H1 (cell line): Measurements from ENCODE around the gene BPIFB3. TPM values are rescaled to one million over a fixed set of nuclear protein-coding genes. Genes with fewer than 3 reads are reported as not detected.

Experiments
- CTCF ChIA-PET: fragments of 300-600 bp; sonication (Branson Sonifier 250); formaldehyde crosslinking; loops from one replicate; lab custom pipeline; 2021; ENCODE audit not compliant: partially characterized antibody; lab: Charles Lee
- POLR2A ChIA-PET: fragments of 300-600 bp; sonication (Branson Sonifier 250); formaldehyde crosslinking; loops from one replicate; lab custom pipeline; 2021; ENCODE audit warnings: inconsistent platforms; ENCODE audit not compliant: partially characterized antibody; lab: Charles Lee
- DNase-seq, 2 experiments: peaks; one replicate each; pipeline versions ENCODE4 v3.0.0 to v3.0.0-alpha.2; 2010 to 2022; ENCODE audit warnings: low spot score in 2 of 2, low read depth in 1 of 2, mixed read lengths in 1 of 2
- FAIRE-seq: peaks from 2 replicates; lab custom pipeline; 2011; peaks lifted over from hg19 to GRCh38; lab: Jason Lieb, UNC
- H2AFZ ChIP-seq: 2 replicates; pipeline ENCODE4 v1.8.1; 2012; ENCODE audit warnings: low read length, inconsistent platforms
- H2AK5ac ChIP-seq: 2 replicates; pipeline ENCODE4 v1.6.1; 2013; ENCODE audit warnings: low read depth, low read length
- H2BK120ac ChIP-seq: replicated peaks from 2 replicates; pipeline ENCODE3; 2013; ENCODE audit warnings: low read depth, low read length, inconsistent platforms
- H2BK12ac ChIP-seq: 2 replicates; pipeline ENCODE4 v1.6.1; 2013; ENCODE audit warnings: low read depth, low read length
- H2BK15ac ChIP-seq: 2 replicates; pipeline ENCODE4 v1.6.1; 2013; ENCODE audit warnings: low read length
- H2BK20ac ChIP-seq: 2 replicates; pipeline ENCODE4 v1.6.1; 2013; ENCODE audit warnings: low read length
- H2BK5ac ChIP-seq: 2 replicates; pipeline ENCODE4 v1.6.1; 2013; ENCODE audit warnings: low read depth, low read length
- H3K14ac ChIP-seq: 2 replicates; pipeline ENCODE4 v1.6.1; 2013; ENCODE audit warnings: inconsistent platforms; ENCODE audit not compliant: insufficient read length
- H3K18ac ChIP-seq: 2 replicates; pipeline ENCODE4 v1.6.1; 2013; ENCODE audit warnings: low read length; ENCODE audit errors: extremely low read depth
- H3K23ac ChIP-seq: 2 replicates; pipeline ENCODE4 v1.6.1; 2013; ENCODE audit warnings: inconsistent platforms; ENCODE audit not compliant: insufficient read length
- H3K23me2 ChIP-seq: 2 replicates; pipeline ENCODE4 v1.6.1; 2013; ENCODE audit warnings: low read depth, low read length
- H3K27ac ChIP-seq: 2 replicates; pipeline ENCODE4 v1.6.1; 2011; ENCODE audit warnings: low read depth, low read length, inconsistent platforms
- H3K27me3 ChIP-seq, 4 experiments: replicated peaks in 1 of 4; 1 replicate in 1 of 4; 2 replicates in 3 of 4; pipeline versions ENCODE4 v1.6.1 to v1.8.1; 2011 to 2013; ENCODE audit warnings: low read length in 3 of 4, mild to moderate bottlenecking in 3 of 4, inconsistent platforms in 2 of 4, mixed read lengths in 2 of 4, moderate library complexity in 1 of 4; ENCODE audit not compliant: control insufficient read depth in 3 of 4, insufficient read depth in 3 of 4; ENCODE audit errors: extremely low read depth in 1 of 4
- H3K36me3 ChIP-seq, 4 experiments: 2 replicates each; pipeline versions ENCODE4 v1.6.1 to v1.8.1; 2011 to 2013; ENCODE audit warnings: mild to moderate bottlenecking in 4 of 4, low read length in 3 of 4, moderate library complexity in 2 of 4, control low read depth in 1 of 4, inconsistent platforms in 1 of 4; ENCODE audit not compliant: insufficient read depth in 4 of 4, control insufficient read depth in 2 of 4
- H3K4ac ChIP-seq: replicated peaks from 2 replicates; pipeline ENCODE3; 2013; ENCODE audit warnings: low read length, low read depth, mixed read lengths, inconsistent platforms; ENCODE audit not compliant: insufficient read length
- H3K4me1 ChIP-seq, 4 experiments: replicated peaks in 1 of 4; 1 replicate in 1 of 4; 2 replicates in 3 of 4; pipeline versions ENCODE4 v1.6.1 to v1.8.1; 2011 to 2013; ENCODE audit warnings: low read length in 3 of 4, inconsistent platforms in 2 of 4, mixed read lengths in 1 of 4; ENCODE audit not compliant: insufficient read depth in 4 of 4, control insufficient read depth in 3 of 4
- H3K4me2 ChIP-seq, 2 experiments: 2 replicates each; pipeline versions ENCODE4 v1.6.1 to v1.8.1; 2011 to 2013; ENCODE audit warnings: low read depth in 2 of 2, low read length in 2 of 2, control low read depth in 1 of 2, inconsistent platforms in 1 of 2, mild to moderate bottlenecking in 1 of 2; ENCODE audit not compliant: insufficient read depth in 1 of 2
- H3K4me3 ChIP-seq, 4 experiments: fragments of 200-600, 300-600 bp in 1 of 4; sonication (generic), shearing (Covaris generic), sonication (Bioruptor Twin) in 1 of 4; 2 replicates each; pipeline versions ENCODE4 v1.5.1 to v1.8.1; 2011 to 2016; ENCODE audit warnings: low read length in 4 of 4, low read depth in 3 of 4, control low read depth in 2 of 4, inconsistent platforms in 2 of 4, mild to moderate bottlenecking in 2 of 4, mixed read lengths in 1 of 4, moderate library complexity in 1 of 4; ENCODE audit not compliant: insufficient read depth in 2 of 4; ENCODE audit errors: extremely low read depth in 1 of 4
- H3K56ac ChIP-seq: replicated peaks from 2 replicates; pipeline ENCODE3; 2013; ENCODE audit warnings: low read depth, mild to moderate bottlenecking, mixed read lengths, low read length, inconsistent platforms; ENCODE audit not compliant: insufficient read length
- H3K79me1 ChIP-seq: 2 replicates; pipeline ENCODE4 v1.6.1; 2013; ENCODE audit warnings: low read depth, low read length, control low read depth
- H3K79me2 ChIP-seq, 2 experiments: 2 replicates each; pipeline versions ENCODE4 v1.6.1 to v1.8.1; 2012 to 2013; ENCODE audit warnings: low read length in 2 of 2, mild to moderate bottlenecking in 2 of 2, inconsistent platforms in 1 of 2; ENCODE audit not compliant: insufficient read depth in 2 of 2, control insufficient read depth in 1 of 2
- H3K9ac ChIP-seq, 4 experiments: replicated peaks in 1 of 4; 1 replicate in 1 of 4; 2 replicates in 3 of 4; pipeline versions ENCODE4 v1.6.1 to v1.8.1; 2011 to 2013; ENCODE audit warnings: low read depth in 3 of 4, low read length in 3 of 4, control low read depth in 2 of 4, mild to moderate bottlenecking in 2 of 4, moderate library complexity in 2 of 4, inconsistent platforms in 1 of 4; ENCODE audit errors: extremely low read depth in 1 of 4
- H3K9me3 ChIP-seq, 2 experiments: 2 replicates each; pipeline versions ENCODE4 v1.6.1 to v1.8.1; 2012 to 2013; ENCODE audit warnings: mild to moderate bottlenecking in 2 of 2, moderate library complexity in 2 of 2, control low read depth in 1 of 2, inconsistent platforms in 1 of 2, low read depth in 1 of 2, low read length in 1 of 2, mixed read lengths in 1 of 2; ENCODE audit not compliant: insufficient read depth in 2 of 2
- H4K20me1 ChIP-seq, 2 experiments: replicated peaks in 1 of 2; 2 replicates each; pipeline versions ENCODE3 to v1.8.1; 2011 to 2013; ENCODE audit warnings: inconsistent platforms in 2 of 2, low read length in 2 of 2, mild to moderate bottlenecking in 1 of 2; ENCODE audit not compliant: insufficient read depth in 2 of 2, control insufficient read depth in 1 of 2
- H4K5ac ChIP-seq: 2 replicates; pipeline ENCODE4 v1.6.1; 2013; ENCODE audit warnings: low read length, low read depth, mixed read lengths, inconsistent platforms; ENCODE audit not compliant: insufficient read length
- H4K8ac ChIP-seq: 2 replicates; pipeline ENCODE4 v1.8.0; 2013; ENCODE audit warnings: mild to moderate bottlenecking, moderate library complexity, low read length, inconsistent platforms; ENCODE audit not compliant: insufficient read depth; ENCODE audit errors: extremely low read depth
- H4K91ac ChIP-seq: replicated peaks from 2 replicates; pipeline ENCODE3; 2013; ENCODE audit warnings: low read length, mixed read lengths, inconsistent platforms; ENCODE audit not compliant: insufficient read length
- BRCA1 ChIP-seq: IDR thresholded peaks from 2 replicates; pipeline ENCODE4 v1.6.1; 2012; ENCODE audit warnings: low read depth, low read length, improper control_type of control experiment
- JUND ChIP-seq: IDR thresholded peaks from 2 replicates; pipeline ENCODE4 v1.6.1; 2011; ENCODE audit warnings: mild to moderate bottlenecking, improper control_type of control experiment, low read length
- POLR2AphosphoS5 ChIP-seq: IDR thresholded peaks from 2 replicates; pipeline ENCODE4 v1.6.1; 2011; ENCODE audit warnings: low read depth, low read length
- RAD21 ChIP-seq, 2 experiments: IDR thresholded peaks in 1 of 2; conservative IDR thresholded peaks in 1 of 2; 2 replicates each; pipeline ENCODE4 v1.6.1; 2011; ENCODE audit warnings: low read depth in 2 of 2, low read length in 2 of 2, improper control_type of control experiment in 1 of 2, inconsistent platforms in 1 of 2, mild to moderate bottlenecking in 1 of 2, moderate library complexity in 1 of 2
- RNF2 ChIP-seq: fragments of 200-900, 300-1000 bp; sonication (generic); IDR thresholded peaks from 2 replicates; pipeline ENCODE4 v1.7.1; 2016; ENCODE audit warnings: borderline replicate concordance, low read depth, mild to moderate bottlenecking, antibody characterized with exemption, low read length; ENCODE audit not compliant: poor library complexity, severe bottlenecking; ENCODE audit errors: missing control alignments
- ZNF274 ChIP-seq: IDR thresholded peaks from 2 replicates; pipeline ENCODE4 v1.7.0; 2012; ENCODE audit warnings: low read length, borderline replicate concordance; ENCODE audit errors: extremely low read depth
- WGBS, 2 experiments: shearing (Covaris generic) in 1 of 2; methylation state at CpG; one replicate each; pipeline versions ENCODE4 v1.1.6 to v1.1.7; 2013 to 2015; ENCODE audit warnings: low lambda C conversion rate in 2 of 2, mixed read lengths in 2 of 2, inconsistent platforms in 1 of 2, low coverage in 1 of 2, missing lambda C conversion rate in 1 of 2; ENCODE audit not compliant: insufficient replicate concordance in 2 of 2, insufficient coverage in 1 of 2, insufficient read length in 1 of 2; ENCODE audit errors: extremely low coverage in 1 of 2, missing lambda C conversion rate in 1 of 2; 5-methylcytosine and 5-hydroxymethylcytosine counted together
- polyA plus RNA-seq, 7 experiments: library from polyadenylated mRNA; depleted of rRNA in 3 of 7; stranded (reverse) in 5 of 7; unstranded in 2 of 7; fragments of >200 nt in 5 of 7; fragments of 200-250 nt in 2 of 7; gene quantifications; 1 replicate in 5 of 7; 2 replicates in 1 of 7; 4 replicates in 1 of 7; pipeline versions ENCODE4 v1.2.1 to v1.2.3, GENCODE V29; 2011 to 2013; ENCODE audit warnings: missing spikeins in 2 of 7, mixed read lengths in 2 of 7
- total RNA-seq: library from RNA; stranded (reverse); fragmentation: NEBNext Ultra II Directional; extraction: Animal tissue kit (Norgen Biotek cat#: 25700); gene quantifications from 2 replicates; pipeline ENCODE4 v1.2.1, GENCODE V29; 2021
- TF ChIP-seq, protein P1 (sequence below): IDR thresholded peaks from 2 replicates; pipeline ENCODE4 v1.6.1; 2012; ENCODE audit warnings: low read length, inconsistent platforms

Gene BPIFB3
- total and polyA plus RNA-seq, 2 of the 8 experiments (the other 6 are each of a cell fraction or from before 2014, with no cell fraction given) = not detected

DNA sequence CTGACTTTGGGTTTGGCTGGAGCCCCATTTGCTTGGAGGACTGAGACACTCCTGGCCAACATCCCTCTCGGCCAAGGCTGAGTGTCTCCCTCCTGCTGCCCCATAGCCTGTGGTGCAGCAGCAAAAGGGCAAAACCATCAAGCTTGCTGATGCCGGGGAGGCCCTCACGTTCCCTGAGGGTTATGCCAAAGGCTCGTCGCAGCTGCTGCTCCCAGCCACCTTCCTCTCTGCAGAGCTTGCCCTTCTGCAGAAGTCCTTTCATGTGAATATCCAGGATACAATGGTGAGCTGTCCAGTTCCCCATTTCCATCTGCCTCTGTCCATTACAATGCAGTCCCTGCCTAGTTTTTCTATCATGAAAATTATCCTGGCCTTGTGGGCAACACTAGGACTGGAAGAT lies 16.2 kb upstream of the BPIFB3 start:
- H3K79me1 ChIP-seq = no peaks in the 10 kb centered on the region
- FAIRE-seq (no peak), DNase-seq (no peak)
- 84% methylated on average over 5 of the region's 5 CpGs; no CpG with 5 or more reads in 1 of the 2 experiments for WGBS, 2 experiments
- H3K18ac ChIP-seq = no peak overlapping the region
- no peak overlapping the region for H3K4ac ChIP-seq
- H3K56ac ChIP-seq = no peak overlapping the region
- H4K8ac ChIP-seq = no peak overlapping the region
- no peak overlapping the region for H3K9ac ChIP-seq
- TF ChIP-seq, protein P1, sequence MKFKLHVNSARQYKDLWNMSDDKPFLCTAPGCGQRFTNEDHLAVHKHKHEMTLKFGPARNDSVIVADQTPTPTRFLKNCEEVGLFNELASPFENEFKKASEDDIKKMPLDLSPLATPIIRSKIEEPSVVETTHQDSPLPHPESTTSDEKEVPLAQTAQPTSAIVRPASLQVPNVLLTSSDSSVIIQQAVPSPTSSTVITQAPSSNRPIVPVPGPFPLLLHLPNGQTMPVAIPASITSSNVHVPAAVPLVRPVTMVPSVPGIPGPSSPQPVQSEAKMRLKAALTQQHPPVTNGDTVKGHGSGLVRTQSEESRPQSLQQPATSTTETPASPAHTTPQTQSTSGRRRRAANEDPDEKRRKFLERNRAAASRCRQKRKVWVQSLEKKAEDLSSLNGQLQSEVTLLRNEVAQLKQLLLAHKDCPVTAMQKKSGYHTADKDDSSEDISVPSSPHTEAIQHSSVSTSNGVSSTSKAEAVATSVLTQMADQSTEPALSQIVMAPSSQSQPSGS = no peak
- no peak for TF ChIP-seq ZNF274
- no peak for TF ChIP-seq JUND
- TF ChIP-seq BRCA1 = no peak
- TF ChIP-seq POLR2AphosphoS5 = no peak
- no peak for TF ChIP-seq RAD21 (IDR thresholded peaks at IDR 0.05 in 1 of 2, conservative IDR thresholded peaks at IDR 0.05 in 1 of 2; ENCODE audit: low read depth in 2 of 2, low read length in 2 of 2)
- TF ChIP-seq RNF2 = no peak
- H2BK15ac ChIP-seq = no peak overlapping the region
- no peak overlapping the region for H3K23ac ChIP-seq
- no peak overlapping the region for H3K4me2 ChIP-seq
- H2BK12ac ChIP-seq = no peak overlapping the region
- no peaks in the 10 kb centered on the region for H3K9me3 ChIP-seq
- no peak overlapping the region for H3K14ac ChIP-seq
- H4K5ac ChIP-seq = no peak overlapping the region
- no peak overlapping the region for H4K91ac ChIP-seq
- no peaks in the 10 kb centered on the region for H4K20me1 ChIP-seq
- H3K23me2 ChIP-seq = peaks cover 7% of the 10 kb centered on the region; the same call in 1 of the 2 replicates
- no peaks in the 10 kb centered on the region for H3K4me1 ChIP-seq
- H2BK20ac ChIP-seq = no peak overlapping the region
- H3K36me3 ChIP-seq = no peaks in the 10 kb centered on the region
- H3K4me3 ChIP-seq = no peak overlapping the region
- no peak overlapping the region for H2AK5ac ChIP-seq
- CTCF ChIA-PET = no interaction called here
- H3K27ac ChIP-seq = no peak overlapping the region
- POLR2A ChIA-PET = no interaction called here
- H2AFZ ChIP-seq = no peak overlapping the region
- H3K79me2 ChIP-seq = no peaks in the 10 kb centered on the region
- H2BK120ac ChIP-seq = no peak overlapping the region
- no peak overlapping the region for H2BK5ac ChIP-seq
- peaks cover 0 to 3% (median 0%) of the 10 kb centered on the region in 4 experiments; a peak in 1 of 7 replicates for H3K27me3 ChIP-seq
